ENCODE results near the gene LIFR.

Gene LIFR

DNA sequence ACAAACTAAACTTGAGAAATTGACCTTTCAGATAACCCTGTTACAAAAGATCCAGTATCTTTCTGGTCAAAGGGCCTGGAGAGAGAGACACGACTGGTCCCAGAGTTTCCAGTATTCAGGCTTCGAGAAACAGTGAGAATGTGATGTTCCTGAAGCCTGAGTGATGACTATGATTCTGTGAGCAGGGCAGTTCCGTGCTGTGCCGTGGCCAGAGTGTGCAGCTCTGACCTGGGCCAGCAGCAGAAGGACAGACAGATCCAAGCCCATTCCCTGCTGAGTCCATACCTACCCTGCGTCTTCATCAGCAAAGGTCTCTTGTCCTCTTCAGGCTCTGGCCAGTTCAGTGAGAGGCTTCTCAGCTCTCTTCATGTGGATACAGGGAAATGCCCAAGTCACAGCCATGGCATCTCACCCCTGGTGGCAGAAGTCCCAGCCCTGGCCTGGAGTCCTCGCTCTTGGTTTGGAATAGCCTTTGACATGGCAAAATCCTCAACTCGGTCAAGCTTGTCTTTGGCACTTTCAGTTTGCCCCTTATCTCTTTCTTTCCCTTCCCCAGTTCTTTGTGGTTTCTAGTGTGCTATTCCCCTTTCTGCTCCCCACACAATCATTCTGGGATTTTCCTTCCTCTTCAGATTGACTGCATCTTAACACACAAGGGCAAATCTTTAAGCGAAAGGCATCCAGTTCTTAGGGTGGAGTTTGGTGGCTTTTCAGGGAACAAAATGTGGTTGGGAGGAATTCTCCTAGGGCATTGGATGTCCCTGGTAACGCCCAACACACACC is 107.7 kb downstream of the LIFR start:
- H3K27ac ChIP-seq (ENCODE audit: low read depth, low read length): no peak overlapping the region
- peaks cover 0 to 4% of the 10 kb centered on the region in 2 donors for H3K27me3 ChIP-seq (ENCODE audit: control insufficient read depth in 1 of 2, insufficient read depth in 2 of 2, low read length in 2 of 2)
- H3K36me3 ChIP-seq (ENCODE audit: insufficient read depth, low read length): no peaks in the 10 kb centered on the region
- peaks cover 4% of the 10 kb centered on the region for H3K4me1 ChIP-seq (ENCODE audit: insufficient read depth, low read length)
- H3K9me3 ChIP-seq (ENCODE audit: low read length): no peaks in the 10 kb centered on the region
- no peak overlapping the region for H3K4me3 ChIP-seq (ENCODE audit: low read depth in 1 of 2, low read length in 2 of 2)
- H3K9ac ChIP-seq (ENCODE audit: low read length): no peak overlapping the region

DNA sequence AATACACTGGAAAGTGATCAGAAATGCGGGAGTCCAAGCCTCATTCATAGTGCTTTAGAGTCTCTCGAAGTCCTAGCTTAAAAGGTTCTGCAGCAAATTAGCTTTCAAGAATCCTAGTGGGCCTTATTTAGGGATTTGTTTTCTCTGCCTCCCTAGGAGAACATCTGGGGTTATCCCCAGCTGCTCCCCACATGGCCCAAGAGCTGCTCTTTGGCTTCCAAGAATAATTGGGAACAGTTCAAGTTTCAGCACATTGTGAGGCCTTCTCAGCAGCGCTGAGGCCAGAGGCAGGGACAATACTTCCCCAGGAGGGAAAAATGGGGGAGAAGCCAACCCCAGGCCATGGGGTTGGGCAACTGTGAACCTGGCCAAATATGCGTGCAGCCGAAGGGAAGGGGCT is 108.7 kb downstream of the LIFR start:
- H3K27me3 ChIP-seq (ENCODE audit: control insufficient read depth in 1 of 2, insufficient read depth in 2 of 2, low read length in 2 of 2): peaks cover 0 to 4% of the 10 kb centered on the region in 2 donors
- no peaks in the 10 kb centered on the region for H3K36me3 ChIP-seq (ENCODE audit: insufficient read depth, low read length)
- no peak overlapping the region for H3K4me3 ChIP-seq (ENCODE audit: low read depth in 1 of 2, low read length in 2 of 2)
- no peak overlapping the region for H3K27ac ChIP-seq (ENCODE audit: low read depth, low read length)
- H3K4me1 ChIP-seq (ENCODE audit: insufficient read depth, low read length): peaks cover 4% of the 10 kb centered on the region
- H3K9me3 ChIP-seq (ENCODE audit: low read length): no peaks in the 10 kb centered on the region
- H3K9ac ChIP-seq (ENCODE audit: low read length): no peak overlapping the region

DNA sequence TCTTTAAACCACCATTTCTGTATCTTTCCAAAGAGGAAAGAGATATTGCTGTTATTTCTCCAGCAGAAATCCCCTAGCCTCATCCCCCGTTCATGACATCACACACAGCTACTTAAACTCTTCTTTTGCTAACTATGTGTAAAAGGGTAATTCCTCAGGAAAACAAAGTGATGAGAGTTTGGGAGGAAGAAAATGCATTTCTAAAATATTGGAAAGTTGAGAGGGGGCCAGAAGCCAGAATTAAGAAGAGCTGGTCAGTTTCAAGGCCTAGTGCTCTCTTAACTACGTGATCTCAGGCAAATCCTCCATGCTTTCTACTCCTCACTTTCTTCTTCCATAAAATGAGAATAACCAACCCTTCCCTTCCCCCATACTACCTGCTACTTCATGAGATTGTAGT is 109.4 kb downstream of the LIFR start:
- Histone ChIP-seq H3K9ac (ENCODE audit: low read length) (no peak overlapping the region), H3K36me3 (ENCODE audit: insufficient read depth, low read length) (no peaks in the 10 kb centered on the region), H3K9me3 (ENCODE audit: low read length) (no peaks in the 10 kb centered on the region), H3K27me3 (ENCODE audit: control insufficient read depth in 1 of 2, insufficient read depth in 2 of 2, low read length in 2 of 2) (peaks cover 0 to 4% of the 10 kb centered on the region in 2 donors), H3K27ac (ENCODE audit: low read depth, low read length) (no peak overlapping the region), H3K4me1 (ENCODE audit: insufficient read depth, low read length) (peaks cover 4% of the 10 kb centered on the region), H3K4me3 (ENCODE audit: low read depth in 1 of 2, low read length in 2 of 2) (no peak overlapping the region)

DNA sequence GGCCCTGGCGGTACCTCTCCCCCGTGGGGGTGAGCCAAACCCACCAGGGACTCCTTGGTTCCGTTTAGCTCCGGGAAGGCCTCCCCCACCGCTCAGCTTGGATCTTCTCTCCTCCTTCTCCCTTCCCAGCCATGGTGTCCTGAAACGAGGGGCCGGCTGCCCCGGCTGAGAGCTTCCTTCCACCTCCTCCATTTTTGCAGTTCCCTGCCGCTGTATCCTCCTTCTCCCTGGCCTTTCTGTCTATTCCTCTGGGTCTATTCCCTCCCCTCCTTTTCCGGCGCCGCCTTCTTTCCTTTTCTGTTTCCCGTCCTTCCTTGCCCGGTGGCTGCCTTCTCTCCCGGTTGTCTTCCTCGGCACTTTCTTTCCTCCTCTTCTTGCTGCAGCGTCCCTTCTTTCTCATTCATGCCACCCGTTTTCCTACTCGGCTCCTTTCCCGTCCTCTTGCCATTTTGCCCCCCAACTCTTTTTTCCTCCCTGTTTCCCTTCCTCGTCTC is 110.4 kb downstream of the LIFR start:
- Histone ChIP-seq H3K4me1 (ENCODE audit: insufficient read depth, low read length) (peaks cover 4% of the 10 kb centered on the region), H3K27me3 (ENCODE audit: control insufficient read depth in 1 of 2, insufficient read depth in 2 of 2, low read length in 2 of 2) (peaks cover 0 to 4% of the 10 kb centered on the region in 2 donors), H3K27ac (ENCODE audit: low read depth, low read length) (no peak overlapping the region), H3K9me3 (ENCODE audit: low read length) (no peaks in the 10 kb centered on the region), H3K9ac (ENCODE audit: low read length) (no peak overlapping the region), H3K4me3 (ENCODE audit: low read depth in 1 of 2, low read length in 2 of 2) (no peak overlapping the region), H3K36me3 (ENCODE audit: insufficient read depth, low read length) (no peaks in the 10 kb centered on the region)

DNA sequence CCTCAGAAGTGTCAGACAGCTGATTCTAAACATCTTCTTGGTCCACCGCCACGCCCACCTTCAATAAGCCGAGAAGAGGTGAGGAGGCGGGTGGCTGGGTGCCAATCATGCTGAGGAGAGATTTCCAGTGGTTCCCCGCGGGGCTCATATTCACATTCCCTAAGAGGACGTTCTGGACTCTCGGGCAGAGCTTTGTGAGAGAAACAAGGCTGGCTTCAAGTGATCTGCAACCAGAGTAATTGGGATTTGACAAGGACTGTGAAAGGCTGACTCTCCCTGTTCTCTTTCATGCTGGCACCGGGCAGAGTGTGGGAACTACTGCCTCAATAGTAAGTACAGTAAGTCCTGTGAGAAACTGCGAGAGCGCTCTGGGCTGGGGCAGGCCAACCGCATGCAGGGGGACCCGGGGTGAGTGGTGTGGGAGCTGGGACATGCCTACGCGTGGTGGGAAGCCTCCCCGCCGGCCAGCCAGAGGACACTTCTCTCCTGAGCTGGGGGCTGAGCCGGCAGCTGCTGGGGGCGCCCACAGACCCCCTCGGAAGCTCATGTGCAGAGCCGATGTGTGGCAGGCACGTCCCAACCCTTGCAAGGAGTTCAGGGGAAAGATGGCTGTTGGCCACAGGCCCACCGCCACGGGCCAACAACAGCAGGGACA is 110.9 kb downstream of the LIFR start:
- H3K4me3 ChIP-seq (ENCODE audit: low read depth in 1 of 2, low read length in 2 of 2): no peak overlapping the region
- H3K36me3 ChIP-seq (ENCODE audit: insufficient read depth, low read length): no peaks in the 10 kb centered on the region
- no peaks in the 10 kb centered on the region for H3K9me3 ChIP-seq (ENCODE audit: low read length)
- H3K27ac ChIP-seq (ENCODE audit: low read depth, low read length): no peak overlapping the region
- H3K9ac ChIP-seq (ENCODE audit: low read length): no peak overlapping the region
- peaks cover 0 to 4% of the 10 kb centered on the region in 2 donors for H3K27me3 ChIP-seq (ENCODE audit: control insufficient read depth in 1 of 2, insufficient read depth in 2 of 2, low read length in 2 of 2)
- H3K4me1 ChIP-seq (ENCODE audit: insufficient read depth, low read length): peaks cover 4% of the 10 kb centered on the region

DNA sequence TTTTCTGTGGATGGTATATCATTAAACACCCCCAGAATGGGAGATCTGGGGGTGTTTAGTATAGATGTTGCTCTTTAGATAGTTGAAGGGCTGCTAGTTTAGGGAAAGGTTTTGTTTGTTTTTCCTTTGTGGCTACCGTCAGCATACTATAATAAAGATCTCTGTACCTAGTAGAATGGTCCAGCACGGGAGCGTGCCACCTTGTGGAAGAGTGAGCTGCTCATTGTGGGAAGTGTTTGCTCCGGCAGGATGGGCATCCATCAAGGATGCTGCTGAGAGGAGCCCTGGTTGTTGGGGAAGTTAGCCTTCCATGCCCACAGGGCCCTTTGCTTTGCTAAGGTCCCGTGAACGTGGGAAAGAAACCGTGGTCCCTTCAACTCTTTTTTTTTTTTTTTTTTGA is 113.1 kb downstream of the LIFR start:
- no peak overlapping the region for H3K27ac ChIP-seq (ENCODE audit: low read depth, low read length)
- peaks cover 0 to 2% of the 10 kb centered on the region in 2 donors for H3K27me3 ChIP-seq (ENCODE audit: control insufficient read depth in 1 of 2, insufficient read depth in 2 of 2, low read length in 2 of 2)
- no peak overlapping the region for H3K9ac ChIP-seq (ENCODE audit: low read length)

DNA sequence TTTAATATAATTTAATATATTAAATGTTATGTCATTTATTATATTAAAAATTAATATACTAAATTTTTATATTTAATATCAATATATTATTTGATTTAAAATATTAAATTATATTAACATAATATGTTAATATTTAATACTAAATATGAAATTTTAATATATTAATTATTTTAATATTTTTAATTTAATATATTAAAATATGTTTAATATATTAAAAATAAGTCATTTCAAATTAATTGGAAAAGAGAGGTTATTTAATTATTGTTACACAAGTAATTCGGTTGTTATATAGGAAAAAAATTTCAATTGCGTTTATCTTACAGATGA is 114.2 kb downstream of the LIFR start:
- Histone ChIP-seq H3K4me3 (ENCODE audit: low read depth in 1 of 2, low read length in 2 of 2) (no peak overlapping the region), H3K4me1 (ENCODE audit: insufficient read depth, low read length) (no peaks in the 10 kb centered on the region)

More for the DNA sequence above, 113.1 kb downstream of the LIFR start:
- Histone ChIP-seq H3K9me3 (ENCODE audit: low read length) (no peaks in the 10 kb centered on the region), H3K36me3 (ENCODE audit: insufficient read depth, low read length) (no peaks in the 10 kb centered on the region), H3K4me3 (ENCODE audit: low read depth in 1 of 2, low read length in 2 of 2) (no peak overlapping the region), H3K4me1 (ENCODE audit: insufficient read depth, low read length) (peaks cover 4% of the 10 kb centered on the region)

DNA sequence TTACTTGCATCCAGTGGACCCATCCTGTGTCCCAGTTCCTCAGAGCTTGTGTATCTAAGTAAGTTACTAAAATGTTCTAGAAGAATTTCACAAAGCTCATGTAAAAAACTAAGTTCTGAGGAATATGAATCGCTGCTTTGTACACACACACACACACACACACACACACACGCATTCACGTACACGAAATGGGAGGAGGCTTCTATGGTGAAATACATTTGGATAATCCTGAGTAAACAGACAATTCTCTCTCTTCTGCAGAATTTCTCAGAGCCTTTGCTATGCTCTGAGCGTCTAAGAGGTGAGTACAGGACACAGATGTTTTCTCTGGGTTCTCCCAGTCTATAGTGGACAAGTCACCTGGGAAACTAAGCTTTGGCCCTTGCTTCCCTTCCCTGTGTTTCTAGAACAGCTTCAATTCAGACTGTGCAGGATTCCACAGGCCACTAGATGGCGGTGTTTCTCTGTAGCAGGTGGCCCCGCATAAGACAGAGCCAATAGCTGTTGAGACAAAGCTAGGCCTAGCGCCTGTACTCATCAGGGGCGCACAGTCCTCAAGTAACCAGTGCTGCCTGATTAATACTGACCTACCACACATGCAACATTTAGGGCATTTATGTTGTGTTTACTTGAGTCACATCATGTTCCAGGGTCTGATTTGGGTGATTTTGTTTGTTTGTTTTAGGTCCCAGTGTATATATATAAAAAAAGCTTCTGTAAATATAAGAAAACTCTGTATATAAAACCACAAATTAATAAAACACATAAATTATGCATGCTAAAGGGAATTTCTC is 114.8 kb downstream of the LIFR start:
- H3K4me1 ChIP-seq (ENCODE audit: insufficient read depth, low read length): no peaks in the 10 kb centered on the region
- H3K9ac ChIP-seq (ENCODE audit: low read length): no peak overlapping the region
- H3K36me3 ChIP-seq (ENCODE audit: insufficient read depth, low read length): no peaks in the 10 kb centered on the region
- H3K9me3 ChIP-seq (ENCODE audit: low read length): no peaks in the 10 kb centered on the region
- H3K27me3 ChIP-seq (ENCODE audit: control insufficient read depth in 1 of 2, insufficient read depth in 2 of 2, low read length in 2 of 2): no peaks in the 10 kb centered on the region
- no peak overlapping the region for H3K27ac ChIP-seq (ENCODE audit: low read depth, low read length)
- no peak overlapping the region for H3K4me3 ChIP-seq (ENCODE audit: low read depth in 1 of 2, low read length in 2 of 2)

More for the DNA sequence above, 114.2 kb downstream of the LIFR start:
- H3K27ac ChIP-seq (ENCODE audit: low read depth, low read length): no peak overlapping the region
- no peaks in the 10 kb centered on the region for H3K27me3 ChIP-seq (ENCODE audit: control insufficient read depth in 1 of 2, insufficient read depth in 2 of 2, low read length in 2 of 2)
- H3K9me3 ChIP-seq (ENCODE audit: low read length): no peaks in the 10 kb centered on the region
- no peaks in the 10 kb centered on the region for H3K36me3 ChIP-seq (ENCODE audit: insufficient read depth, low read length)
- no peak overlapping the region for H3K9ac ChIP-seq (ENCODE audit: low read length)

DNA sequence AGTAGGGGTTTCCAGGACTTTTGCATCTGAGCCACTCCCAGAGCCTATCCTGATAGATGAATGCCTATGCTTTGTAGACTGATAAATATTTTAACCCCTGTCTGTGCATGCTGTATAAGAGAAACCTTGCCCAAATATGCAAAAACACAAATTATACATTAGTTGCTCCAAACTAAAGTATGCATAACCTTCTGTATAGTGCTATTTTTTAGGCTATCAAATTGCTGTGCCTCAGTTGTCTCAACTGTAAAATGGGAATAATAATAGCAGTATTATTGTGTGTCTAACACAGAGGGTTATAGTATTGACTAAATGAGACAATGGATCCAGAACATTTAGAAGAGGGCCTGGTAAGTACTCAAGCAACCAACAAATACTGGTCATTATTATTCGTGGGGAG is 117.7 kb downstream of the LIFR start:
- no peak overlapping the region for H3K27ac ChIP-seq (ENCODE audit: low read depth, low read length)
- H3K4me3 ChIP-seq (ENCODE audit: low read depth in 1 of 2, low read length in 2 of 2): no peak overlapping the region
- no peaks in the 10 kb centered on the region for H3K36me3 ChIP-seq (ENCODE audit: insufficient read depth, low read length)
- H3K27me3 ChIP-seq (ENCODE audit: control insufficient read depth in 1 of 2, insufficient read depth in 2 of 2, low read length in 2 of 2): no peaks in the 10 kb centered on the region
- H3K9me3 ChIP-seq (ENCODE audit: low read length): no peaks in the 10 kb centered on the region
- no peak overlapping the region for H3K9ac ChIP-seq (ENCODE audit: low read length)
- H3K4me1 ChIP-seq (ENCODE audit: insufficient read depth, low read length): peaks cover 17% of the 10 kb centered on the region

DNA sequence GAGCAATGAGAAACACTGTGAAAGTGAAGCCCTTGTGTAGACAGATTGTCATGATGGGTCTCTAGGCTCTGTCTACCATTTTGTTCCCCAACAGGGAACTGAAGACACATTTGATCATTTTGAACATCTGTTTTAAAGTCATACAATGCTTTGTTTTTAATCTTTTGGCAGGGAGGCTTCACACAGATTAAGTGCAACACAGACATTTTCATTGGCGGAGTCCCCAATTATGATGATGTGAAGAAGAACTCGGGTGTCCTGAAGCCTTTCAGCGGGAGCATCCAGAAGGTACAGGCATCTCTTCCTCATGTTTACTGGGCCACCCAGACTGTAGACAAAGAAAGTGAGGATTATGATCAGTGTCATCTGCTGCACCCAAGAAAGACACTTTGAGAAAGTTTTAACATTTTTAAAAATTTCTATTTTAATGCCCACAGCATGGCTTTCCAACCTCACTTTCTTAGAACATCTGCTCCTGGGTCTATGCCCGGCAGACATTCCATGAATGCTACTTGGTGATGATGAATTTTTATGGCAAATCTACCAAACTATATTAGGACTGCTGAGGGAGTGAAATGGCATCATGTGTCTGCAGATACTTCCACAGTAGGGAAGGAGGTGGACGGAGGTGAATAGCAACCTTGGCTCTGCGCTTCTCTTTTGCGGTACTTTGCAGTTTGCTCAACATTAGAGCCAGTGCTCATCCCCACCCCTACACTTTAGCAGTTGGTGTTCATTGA is 121.3 kb downstream of the LIFR start:
- no peaks in the 10 kb centered on the region for H3K36me3 ChIP-seq (ENCODE audit: insufficient read depth, low read length)
- no peak overlapping the region for H3K27ac ChIP-seq (ENCODE audit: low read depth, low read length)
- peaks cover 29% of the 10 kb centered on the region for H3K4me1 ChIP-seq (ENCODE audit: insufficient read depth, low read length)
- no peaks in the 10 kb centered on the region for H3K27me3 ChIP-seq (ENCODE audit: control insufficient read depth in 1 of 2, insufficient read depth in 2 of 2, low read length in 2 of 2)
- no peaks in the 10 kb centered on the region for H3K9me3 ChIP-seq (ENCODE audit: low read length)
- H3K4me3 ChIP-seq (ENCODE audit: low read depth in 1 of 2, low read length in 2 of 2): no peak overlapping the region
- no peak overlapping the region for H3K9ac ChIP-seq (ENCODE audit: low read length)
